Esophagus muscularis mucosa (tissue), 4 donors: ENCODE results near the gene SRXN1. TPM values are rescaled to one million over a fixed set of nuclear protein-coding genes. Genes with fewer than 3 reads are reported as not detected.

ENCODE experiments used
- DNase-seq: peaks from one replicate; pipeline ENCODE4 v3.0.0-alpha.2; 2017; ENCODE audit errors: extremely low spot score
- H3K27ac ChIP-seq, 4 donors: fragments of 200-600 bp; sonication (generic); replicated peaks in 1 of 4; 1 replicate in 3 of 4; 2 replicates in 1 of 4; pipeline ENCODE4 v1.5.1; 2016 to 2019; ENCODE audit warnings: mild to moderate bottlenecking in 1 of 4
- H3K27me3 ChIP-seq, 4 donors: fragments of 200-600 bp; sonication (generic); one replicate each; pipeline versions ENCODE4 v1.5.1 to v1.6.0; 2016 to 2019
- H3K36me3 ChIP-seq, 4 donors: fragments of 200-600 bp; sonication (generic); one replicate each; pipeline ENCODE4 v1.5.1; 2016 to 2019
- H3K4me1 ChIP-seq, 4 donors: fragments of 200-600 bp; sonication (generic); one replicate each; pipeline ENCODE4 v1.5.1; 2016 to 2019
- H3K4me3 ChIP-seq, 4 donors: fragments of 200-600 bp; sonication (generic); 1 replicate in 2 of 4; 2 replicates in 2 of 4; pipeline ENCODE4 v1.5.1; 2016 to 2019; ENCODE audit warnings: mild to moderate bottlenecking in 4 of 4, moderate library complexity in 1 of 4
- H3K9me3 ChIP-seq, 4 donors: fragments of 200-600 bp; sonication (generic); 1 replicate in 3 of 4; 2 replicates in 1 of 4; pipeline ENCODE4 v1.5.1; 2016 to 2019
- EP300 ChIP-seq: sonication (generic); formaldehyde crosslinking; IDR thresholded peaks from one replicate; pipeline ENCODE4 v1.6.1; 2017; ENCODE audit warnings: antibody characterized with exemption
- POLR2A ChIP-seq: fragments of 450-650 bp; IDR thresholded peaks from one replicate; pipeline ENCODE4 v1.6.1; 2017; ENCODE audit warnings: antibody characterized with exemption, moderate library complexity, mild to moderate bottlenecking, low read depth
- POLR2AphosphoS5 ChIP-seq, 2 donors: sonication (generic); formaldehyde crosslinking; IDR thresholded peaks; one replicate each; pipeline ENCODE4 v1.6.1; 2017; ENCODE audit warnings: antibody characterized with exemption in 2 of 2
- WGBS: methylation state at CpG from one replicate; pipeline ENCODE4 v1.1.5; 2018; 5-methylcytosine and 5-hydroxymethylcytosine counted together
- intact Hi-C: fragments of 100-400 bp; cut with DNase I; formaldehyde crosslinking; loops from one replicate; pipeline ENCODE4 v1.15.1; 2023
- total RNA-seq, 4 donors: library from RNA; depleted of rRNA; stranded (reverse); fragments of >200 nt; gene quantifications; one replicate each; pipeline versions ENCODE4 v1.1.0 to v1.2.1, GENCODE V29; 2016
- TF ChIP-seq, protein P1 (sequence below), 3 experiments: fragments of 200-600 bp in 2 of 3; fragments of 450-650 bp in 1 of 3; sonication (generic) in 2 of 3; IDR thresholded peaks; one replicate each; pipeline ENCODE4 v1.5.1; 2017 to 2019; ENCODE audit warnings: antibody characterized with exemption in 3 of 3, mild to moderate bottlenecking in 2 of 3, moderate library complexity in 1 of 3

SRXN1 gene
- total RNA-seq, 4 donors from 2014 or later = 37.0 to 58.2 (median 41.4) TPM

DNA sequence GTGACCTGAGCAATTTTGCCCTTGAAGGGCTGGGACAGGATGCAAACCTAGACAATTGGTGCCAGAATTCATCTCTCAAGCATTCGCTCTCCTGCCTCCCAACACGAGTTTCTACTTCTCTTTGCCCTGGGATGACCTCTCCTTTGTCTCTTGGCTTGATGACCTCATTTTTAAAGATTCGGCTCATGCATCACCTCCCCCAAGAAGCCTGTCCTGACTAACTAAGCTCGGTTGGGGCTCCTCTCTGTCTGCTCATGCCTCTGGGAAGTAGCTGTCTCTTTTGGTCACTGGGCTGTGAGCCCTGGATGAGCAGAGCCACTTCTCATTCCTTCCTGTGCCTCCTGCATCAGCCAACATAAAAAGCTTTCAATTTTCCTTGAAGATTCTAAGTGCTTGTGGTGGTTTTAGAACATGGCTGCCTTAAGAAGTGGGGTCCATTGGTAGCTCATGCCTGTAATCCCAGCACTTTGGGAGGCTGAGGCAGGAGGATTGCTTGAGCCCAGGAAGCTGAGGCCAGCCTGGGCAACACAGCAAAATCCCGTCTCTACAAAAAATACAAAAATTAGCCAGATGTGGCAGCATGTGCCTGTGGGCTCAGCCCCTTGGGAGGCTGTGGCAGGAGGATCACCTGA is 31.8 kb downstream of the SRXN1 start:
- peaks cover 0 to 14% (median 9%) of the 10 kb centered on the region in 4 donors for H3K9me3 ChIP-seq
- intact Hi-C loops = no loop called here
- H3K27me3 ChIP-seq = peaks cover 0 to 68% (median 0%) of the 10 kb centered on the region in 4 donors
- TF ChIP-seq, protein P1, sequence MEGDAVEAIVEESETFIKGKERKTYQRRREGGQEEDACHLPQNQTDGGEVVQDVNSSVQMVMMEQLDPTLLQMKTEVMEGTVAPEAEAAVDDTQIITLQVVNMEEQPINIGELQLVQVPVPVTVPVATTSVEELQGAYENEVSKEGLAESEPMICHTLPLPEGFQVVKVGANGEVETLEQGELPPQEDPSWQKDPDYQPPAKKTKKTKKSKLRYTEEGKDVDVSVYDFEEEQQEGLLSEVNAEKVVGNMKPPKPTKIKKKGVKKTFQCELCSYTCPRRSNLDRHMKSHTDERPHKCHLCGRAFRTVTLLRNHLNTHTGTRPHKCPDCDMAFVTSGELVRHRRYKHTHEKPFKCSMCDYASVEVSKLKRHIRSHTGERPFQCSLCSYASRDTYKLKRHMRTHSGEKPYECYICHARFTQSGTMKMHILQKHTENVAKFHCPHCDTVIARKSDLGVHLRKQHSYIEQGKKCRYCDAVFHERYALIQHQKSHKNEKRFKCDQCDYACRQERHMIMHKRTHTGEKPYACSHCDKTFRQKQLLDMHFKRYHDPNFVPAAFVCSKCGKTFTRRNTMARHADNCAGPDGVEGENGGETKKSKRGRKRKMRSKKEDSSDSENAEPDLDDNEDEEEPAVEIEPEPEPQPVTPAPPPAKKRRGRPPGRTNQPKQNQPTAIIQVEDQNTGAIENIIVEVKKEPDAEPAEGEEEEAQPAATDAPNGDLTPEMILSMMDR (IDR thresholded peaks at IDR 0.05) = no peak
- no peak for TF ChIP-seq POLR2A
- TF ChIP-seq EP300 = no peak
- no peak for TF ChIP-seq POLR2AphosphoS5 (IDR thresholded peaks at IDR 0.05)
- no peak overlapping the region for H3K27ac ChIP-seq
- 39% methylated on average over 5 of the region's 5 CpGs for WGBS
- no peaks in the 10 kb centered on the region for H3K4me1 ChIP-seq
- H3K36me3 ChIP-seq = no peaks in the 10 kb centered on the region
- H3K4me3 ChIP-seq = no peak overlapping the region
- DNase-seq = no peak

DNA sequence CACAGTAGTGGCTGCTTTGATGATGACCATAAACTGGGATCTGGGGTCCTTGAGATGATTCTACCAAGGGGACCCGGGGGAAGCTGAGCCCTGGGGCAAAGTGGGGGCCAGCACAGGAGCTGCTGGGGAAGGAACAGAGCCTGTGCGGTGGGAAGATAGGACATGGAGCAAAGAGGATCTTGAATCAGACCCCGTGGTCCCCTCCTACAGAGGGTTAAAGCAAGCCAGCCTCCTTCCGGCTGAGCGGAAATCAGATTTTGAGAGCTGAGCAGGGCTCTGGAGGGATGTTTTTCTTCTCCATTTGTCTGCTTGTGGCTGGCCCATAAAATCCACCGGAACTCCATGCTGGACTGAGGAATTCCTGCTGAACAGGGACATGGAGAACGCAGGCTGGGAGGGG is 32.8 kb downstream of the SRXN1 start:
- no peak for DNase-seq
- peaks cover 0 to 72% (median 0%) of the 10 kb centered on the region in 4 donors for H3K27me3 ChIP-seq
- 37% methylated on average over 6 of the region's 7 CpGs for WGBS
- peaks cover 0 to 14% (median 9%) of the 10 kb centered on the region in 4 donors for H3K9me3 ChIP-seq
- TF ChIP-seq EP300 (no peak), POLR2A (no peak), POLR2AphosphoS5 (IDR thresholded peaks at IDR 0.05) (no peak)
- TF ChIP-seq, protein P1 (IDR thresholded peaks at IDR 0.05) = no peak
- H3K4me3 ChIP-seq = no peak overlapping the region
- H3K27ac ChIP-seq = no peak overlapping the region
- no peaks in the 10 kb centered on the region for H3K36me3 ChIP-seq
- H3K4me1 ChIP-seq = no peaks in the 10 kb centered on the region
- intact Hi-C loops = no loop called here

DNA sequence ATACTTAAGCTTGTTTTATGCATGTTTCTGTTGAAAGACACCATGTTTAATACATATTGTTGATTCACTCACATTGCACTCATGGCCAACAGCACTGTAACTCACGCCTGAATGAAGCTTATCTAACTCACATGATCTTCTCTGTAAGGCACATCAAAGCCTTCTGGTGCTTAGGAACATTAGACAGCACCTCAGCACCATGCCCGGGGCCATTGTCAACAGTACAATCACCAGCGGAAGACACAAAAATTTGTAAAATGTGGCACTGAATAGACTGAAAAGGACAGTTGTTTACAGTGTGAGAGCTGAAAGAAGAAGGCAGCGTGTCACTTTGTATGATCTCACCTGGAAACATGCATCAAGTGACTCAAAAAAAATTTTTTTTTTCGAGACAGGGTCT is 34.0 kb downstream of the SRXN1 start:
- intact Hi-C loops = no loop called here

DNA sequence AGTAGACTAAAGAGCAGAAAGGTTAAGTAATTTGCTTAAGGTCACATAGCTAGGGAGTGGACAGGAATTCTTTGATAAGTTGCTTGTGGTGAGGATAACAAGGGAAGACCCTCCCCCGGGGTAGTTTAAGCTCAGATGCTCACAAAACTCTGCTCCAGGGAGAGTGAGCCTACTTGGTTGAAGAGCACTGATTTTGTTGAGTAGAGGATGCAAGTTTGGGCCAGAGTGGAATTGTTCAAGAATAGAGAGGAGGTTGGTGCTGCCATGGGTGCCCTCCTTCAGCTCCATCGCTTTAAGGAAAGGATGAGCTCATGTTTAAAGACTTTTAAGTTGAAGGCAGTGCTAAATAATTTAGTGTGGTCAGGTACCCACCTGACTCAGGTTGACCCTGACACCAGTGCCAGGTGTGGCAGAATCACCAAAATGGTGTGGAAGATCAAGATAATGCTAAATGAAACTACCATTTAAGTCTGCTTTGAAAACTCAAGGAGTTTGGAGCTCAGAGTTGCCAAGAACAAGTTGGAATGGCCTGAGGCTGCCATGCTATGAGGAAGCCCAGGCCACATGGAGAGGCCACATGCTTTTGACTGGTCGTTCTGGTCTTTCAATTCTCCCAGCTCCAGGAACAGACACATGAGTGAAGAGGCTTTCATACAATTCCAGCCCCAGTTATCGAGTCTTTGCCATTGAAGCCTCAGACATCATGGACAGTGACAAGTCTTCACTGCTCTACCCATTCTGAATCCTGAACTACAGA is 34.9 kb downstream of the SRXN1 start:
- Histone ChIP-seq H3K27me3 (peaks cover 0 to 79% (median 0%) of the 10 kb centered on the region in 4 donors), H3K4me3 (no peak overlapping the region), H3K4me1 (no peaks in the 10 kb centered on the region), H3K27ac (no peak overlapping the region), H3K36me3 (no peaks in the 10 kb centered on the region), H3K9me3 (peaks cover 0 to 14% (median 9%) of the 10 kb centered on the region in 4 donors)
- TF ChIP-seq POLR2A = no peak
- no peak for TF ChIP-seq EP300
- no peak for TF ChIP-seq POLR2AphosphoS5 (IDR thresholded peaks at IDR 0.05)
- TF ChIP-seq, protein P1 (IDR thresholded peaks at IDR 0.05) = no peak
- WGBS = 82% methylated on average over 4 of the region's 4 CpGs
- intact Hi-C loops = no loop called here
- no peak for DNase-seq

More for the DNA sequence above, 34.0 kb downstream of the SRXN1 start:
- TF ChIP-seq EP300 (no peak), POLR2AphosphoS5 (IDR thresholded peaks at IDR 0.05) (no peak), POLR2A (no peak)
- TF ChIP-seq, protein P1 (IDR thresholded peaks at IDR 0.05) = no peak
- no peak for DNase-seq
- Histone ChIP-seq H3K4me1 (no peaks in the 10 kb centered on the region), H3K4me3 (no peak overlapping the region), H3K27ac (no peak overlapping the region), H3K36me3 (no peaks in the 10 kb centered on the region), H3K9me3 (peaks cover 0 to 14% (median 9%) of the 10 kb centered on the region in 4 donors), H3K27me3 (peaks cover 0 to 79% (median 0%) of the 10 kb centered on the region in 4 donors)
- 80% methylated on average over 5 of the region's 5 CpGs for WGBS
